ENCODE results near the gene GNG12.

GNG12 gene

GRCh38 chr1:67832737-67833601, at the start of gene GNG12:
GNG12 (minus strand) TSS chr1:67833467; CDS start chr1:67707686, 125,781 bp downstream.
- no peak for DNase-seq

GRCh38 chr1:67882196-67882958, 49.1 kb upstream of the GNG12 start:
- DNase-seq: no peak

GRCh38 chr1:67880056-67880601, 46.9 kb upstream of the GNG12 start:
- no peak for DNase-seq

GRCh38 chr1:67879485-67879884, 46.2 kb upstream of the GNG12 start:
- DNase-seq: no peak

GRCh38 chr1:67874501-67875111, 41.3 kb upstream of the GNG12 start:
- no peak for DNase-seq

- DNase-seq: no peak
These were observed 36.0 kb upstream of the GNG12 start for GRCh38 chr1:67869233-67869632.

- DNase-seq: no peak
These were observed 30.4 kb upstream of the GNG12 start for GRCh38 chr1:67863637-67864036.

- no peak for DNase-seq
These were observed 29.4 kb upstream of the GNG12 start for GRCh38 chr1:67862685-67863084.

- no peak for DNase-seq
These were observed 28.7 kb upstream of the GNG12 start for GRCh38 chr1:67861856-67862516.

GRCh38 chr1:67860776-67861175, 27.5 kb upstream of the GNG12 start:
- DNase-seq: no peak

- DNase-seq: no peak
These were observed 23.7 kb upstream of the GNG12 start for GRCh38 chr1:67856921-67857320.

- DNase-seq: no peak
These were observed 22.7 kb upstream of the GNG12 start for GRCh38 chr1:67855961-67856360.

GRCh38 chr1:67855444-67855843, 22.2 kb upstream of the GNG12 start:
- DNase-seq: no peak

GRCh38 chr1:67853704-67854103, 20.4 kb upstream of the GNG12 start:
- DNase-seq: no peak

- DNase-seq: no peak
These were observed 18.5 kb upstream of the GNG12 start for GRCh38 chr1:67851800-67852199.

- no peak for DNase-seq
These were observed 17.4 kb upstream of the GNG12 start for GRCh38 chr1:67850611-67851075.

- no peak for DNase-seq
These were observed 16.9 kb upstream of the GNG12 start for GRCh38 chr1:67850151-67850551.

- no peak for DNase-seq
These were observed 14.2 kb upstream of the GNG12 start for GRCh38 chr1:67847466-67847865.

- no peak for DNase-seq
These were observed 13.3 kb upstream of the GNG12 start for GRCh38 chr1:67846538-67846937.

GRCh38 chr1:67844988-67845387, 11.7 kb upstream of the GNG12 start:
- no peak for DNase-seq

- DNase-seq: no peak
These were observed 10.5 kb upstream of the GNG12 start for GRCh38 chr1:67843746-67844145.

GRCh38 chr1:67843331-67843730, 10.1 kb upstream of the GNG12 start:
- DNase-seq: no peak

GRCh38 chr1:67840449-67840848, 7.2 kb upstream of the GNG12 start:
- DNase-seq: no peak
